Trophoblast cell (in vitro differentiated cells and primary cell): ENCODE measurements around the gene ZNF217.
A peak's percentile ranks its signal among the peaks of the same experiment; 100 is the strongest.

Experiments
- DNase-seq, 2 donors: peaks; one replicate each; pipeline ENCODE4 v3.0.0-alpha.2; 2016
- H2AFZ ChIP-seq: 2 replicates; pipeline ENCODE4 v1.6.1; 2013; ENCODE audit warnings: low read length, moderate library complexity, mild to moderate bottlenecking; ENCODE audit not compliant: insufficient read depth, poor library complexity
- H2AK5ac ChIP-seq: 2 replicates; pipeline ENCODE4 v1.6.1; 2013; ENCODE audit warnings: mild to moderate bottlenecking, low read length
- H2BK120ac ChIP-seq: 2 replicates; pipeline ENCODE4 v1.6.1; 2013; ENCODE audit warnings: low read length, mild to moderate bottlenecking, moderate library complexity; ENCODE audit not compliant: insufficient read depth, poor library complexity
- H2BK12ac ChIP-seq: 2 replicates; pipeline ENCODE4 v1.6.1; 2013; ENCODE audit warnings: mild to moderate bottlenecking, low read length, moderate library complexity
- H2BK5ac ChIP-seq: 2 replicates; pipeline ENCODE4 v1.6.1; 2013; ENCODE audit warnings: low read length, low read depth, moderate library complexity, mild to moderate bottlenecking; ENCODE audit not compliant: poor library complexity
- H3K14ac ChIP-seq: 2 replicates; pipeline ENCODE4 v1.6.1; 2013; ENCODE audit warnings: mild to moderate bottlenecking, low read length
- H3K18ac ChIP-seq: 2 replicates; pipeline ENCODE4 v1.6.1; 2013; ENCODE audit warnings: mild to moderate bottlenecking, low read length
- H3K23ac ChIP-seq: 2 replicates; pipeline ENCODE4 v1.6.1; 2013; ENCODE audit warnings: low read length
- H3K27ac ChIP-seq: 2 replicates; pipeline ENCODE4 v1.5.1; 2013; ENCODE audit warnings: low read depth, mild to moderate bottlenecking, inconsistent platforms, low read length, moderate library complexity
- H3K27me3 ChIP-seq: 2 replicates; pipeline ENCODE4 v1.6.1; 2013; ENCODE audit warnings: inconsistent platforms, mild to moderate bottlenecking, low read length, moderate library complexity; ENCODE audit not compliant: insufficient read depth
- H3K36me3 ChIP-seq, 2 experiments: 1 replicate in 1 of 2; 2 replicates in 1 of 2; pipeline ENCODE4 v1.6.1; 2013; ENCODE audit warnings: low read length in 2 of 2, mild to moderate bottlenecking in 2 of 2, moderate library complexity in 1 of 2; ENCODE audit not compliant: insufficient read depth in 2 of 2, control insufficient read depth in 1 of 2
- H3K4ac ChIP-seq: 2 replicates; pipeline ENCODE4 v1.6.1; 2013; ENCODE audit warnings: low read depth, mild to moderate bottlenecking, low read length, moderate library complexity
- H3K4me1 ChIP-seq, 2 experiments: 1 replicate in 1 of 2; 2 replicates in 1 of 2; pipeline ENCODE4 v1.6.1; 2013; ENCODE audit warnings: low read length in 2 of 2, mild to moderate bottlenecking in 2 of 2, moderate library complexity in 1 of 2; ENCODE audit not compliant: insufficient read depth in 2 of 2, control insufficient read depth in 1 of 2
- H3K4me2 ChIP-seq: 2 replicates; pipeline ENCODE4 v1.6.1; 2013; ENCODE audit warnings: inconsistent platforms, mild to moderate bottlenecking, low read length, moderate library complexity
- H3K4me3 ChIP-seq: 2 replicates; pipeline ENCODE4 v1.5.1; 2013; ENCODE audit warnings: mild to moderate bottlenecking, low read depth, low read length, inconsistent platforms
- H3K79me1 ChIP-seq: one replicate; pipeline ENCODE4 v1.6.1; 2013; ENCODE audit warnings: low read length
- H3K79me2 ChIP-seq: 2 replicates; pipeline ENCODE4 v1.6.1; 2013; ENCODE audit warnings: low read length, mild to moderate bottlenecking; ENCODE audit not compliant: control insufficient read depth, insufficient read depth, poor library complexity
- H3K9ac ChIP-seq: 2 replicates; pipeline ENCODE4 v1.6.1; 2013; ENCODE audit warnings: mild to moderate bottlenecking, low read length
- H3K9me3 ChIP-seq: 2 replicates; pipeline ENCODE4 v1.6.1; 2013; ENCODE audit warnings: low read depth, mild to moderate bottlenecking, control low read depth, inconsistent platforms, low read length; ENCODE audit not compliant: insufficient read depth
- H4K12ac ChIP-seq: 2 replicates; pipeline ENCODE4 v1.6.1; 2013; ENCODE audit warnings: low read depth, mild to moderate bottlenecking, low read length, moderate library complexity
- H4K8ac ChIP-seq: 2 replicates; pipeline ENCODE4 v1.6.1; 2013; ENCODE audit warnings: low read depth, mild to moderate bottlenecking, low read length, moderate library complexity
- H4K91ac ChIP-seq: one replicate; pipeline ENCODE4 v1.6.1; 2013; ENCODE audit warnings: low read depth, mild to moderate bottlenecking, low read length, moderate library complexity
- WGBS: extraction: QIAGEN DNeasy Blood & Tissue Kit; methylation state at CpG from one replicate; pipeline ENCODE4 v1.1.7; 2013; ENCODE audit warnings: missing lambda C conversion rate; ENCODE audit not compliant: insufficient read length, insufficient coverage; ENCODE audit errors: extremely low coverage; 5-methylcytosine and 5-hydroxymethylcytosine counted together

ZNF217 gene

GRCh38 chr20:53602661-53603060 is 9.0 kb upstream of the ZNF217 start:
- H3K36me3 ChIP-seq, result no peaks in the 10 kb centered on the region
- H2AFZ ChIP-seq, result no peak overlapping the region
- H2BK5ac ChIP-seq, result no peak overlapping the region
- no CpG with 5 or more reads among the region's 1 CpG for WGBS
- DNase-seq, result no peak
- H3K18ac ChIP-seq, result no peak overlapping the region
- no peak overlapping the region for H4K91ac ChIP-seq
- H3K4ac ChIP-seq, result no peak overlapping the region
- H2BK12ac ChIP-seq, result no peak overlapping the region
- H4K12ac ChIP-seq, result no peak overlapping the region
- peaks cover 6 to 14% of the 10 kb centered on the region in 2 experiments for H3K4me1 ChIP-seq
- H3K79me1 ChIP-seq, result peaks cover 6% of the 10 kb centered on the region
- no peak overlapping the region for H2AK5ac ChIP-seq
- H3K27me3 ChIP-seq, result no peaks in the 10 kb centered on the region
- no peak overlapping the region for H2BK120ac ChIP-seq
- no peak overlapping the region for H3K4me2 ChIP-seq
- H3K9me3 ChIP-seq, result no peaks in the 10 kb centered on the region
- no peak overlapping the region for H3K4me3 ChIP-seq
- no peak overlapping the region for H3K27ac ChIP-seq
- H4K8ac ChIP-seq, result no peak overlapping the region
- H3K79me2 ChIP-seq, result no peaks in the 10 kb centered on the region
- no peak overlapping the region for H3K23ac ChIP-seq
- H3K9ac ChIP-seq, result no peak overlapping the region
- no peak overlapping the region for H3K14ac ChIP-seq

- Histone ChIP-seq H2BK5ac (peak overlapping the region; percentile 19), H3K4me2 (no peak overlapping the region), H3K36me3 (no peaks in the 10 kb centered on the region), H3K4me1 (peaks cover 9 to 13% of the 10 kb centered on the region in 2 experiments), H3K14ac (no peak overlapping the region), H3K9ac (no peak overlapping the region), H4K8ac (no peak overlapping the region), H3K4ac (no peak overlapping the region), H3K4me3 (no peak overlapping the region), H4K12ac (no peak overlapping the region), H2BK12ac (peak overlapping the region; percentile 42), H3K9me3 (no peaks in the 10 kb centered on the region), H3K27ac (no peak overlapping the region), H3K18ac (no peak overlapping the region), H3K23ac (no peak overlapping the region), H4K91ac (no peak overlapping the region), H3K79me2 (no peaks in the 10 kb centered on the region), H3K79me1 (peaks cover 7% of the 10 kb centered on the region), H2AFZ (no peak overlapping the region), H2BK120ac (peak overlapping the region; percentile 30), H3K27me3 (no peaks in the 10 kb centered on the region), H2AK5ac (no peak overlapping the region)
- no CpG with 5 or more reads among the region's 13 CpGs for WGBS
- DNase-seq, result peak; percentile 55 to 75
Observed at GRCh38 chr20:53599910-53600632, 6.4 kb upstream of the ZNF217 start.

- no peak overlapping the region for H2AFZ ChIP-seq
- no peak overlapping the region for H3K23ac ChIP-seq
- no peaks in the 10 kb centered on the region for H3K79me2 ChIP-seq
- H4K8ac ChIP-seq, result no peak overlapping the region
- no peak overlapping the region for H3K4me3 ChIP-seq
- peak overlapping the region; percentile 25 for H3K18ac ChIP-seq
- no peak for DNase-seq
- peak overlapping the region; percentile 34 for H3K14ac ChIP-seq
- no peak overlapping the region for H2BK120ac ChIP-seq
- no peak overlapping the region for H3K4me2 ChIP-seq
- H3K27ac ChIP-seq, result no peak overlapping the region
- no peak overlapping the region for H4K12ac ChIP-seq
- H3K79me1 ChIP-seq, result peaks cover 7% of the 10 kb centered on the region
- H3K4ac ChIP-seq, result no peak overlapping the region
- H3K36me3 ChIP-seq, result no peaks in the 10 kb centered on the region
- no CpG with 5 or more reads among the region's 4 CpGs for WGBS
- H2BK12ac ChIP-seq, result peak overlapping the region; percentile 29
- H2AK5ac ChIP-seq, result peak overlapping the region; percentile 33
- H3K27me3 ChIP-seq, result no peaks in the 10 kb centered on the region
- H2BK5ac ChIP-seq, result no peak overlapping the region
- no peaks in the 10 kb centered on the region for H3K9me3 ChIP-seq
- no peak overlapping the region for H3K9ac ChIP-seq
- peak overlapping the region; percentile 2 for H4K91ac ChIP-seq
- H3K4me1 ChIP-seq, result peaks cover 9 to 13% of the 10 kb centered on the region in 2 experiments
Observed at GRCh38 chr20:53599378-53599777, 5.7 kb upstream of the ZNF217 start.

- H2AK5ac ChIP-seq, result no peak overlapping the region
- H4K8ac ChIP-seq, result peak overlapping the region; percentile 70
- H3K79me1 ChIP-seq, result peaks cover 7% of the 10 kb centered on the region
- H3K9me3 ChIP-seq, result no peaks in the 10 kb centered on the region
- H4K12ac ChIP-seq, result no peak overlapping the region
- H3K18ac ChIP-seq, result no peak overlapping the region
- no CpG with 5 or more reads among the region's 2 CpGs for WGBS
- H3K79me2 ChIP-seq, result no peaks in the 10 kb centered on the region
- H2AFZ ChIP-seq, result no peak overlapping the region
- H3K14ac ChIP-seq, result peak overlapping the region; percentile 91
- no peak for DNase-seq
- H4K91ac ChIP-seq, result peak overlapping the region; percentile 74
- no peak overlapping the region for H3K27ac ChIP-seq
- no peak overlapping the region for H3K4me2 ChIP-seq
- peak overlapping the region; percentile 29 for H2BK12ac ChIP-seq
- H3K4me3 ChIP-seq, result no peak overlapping the region
- no peak overlapping the region for H3K23ac ChIP-seq
- peaks cover 9 to 13% of the 10 kb centered on the region in 2 experiments for H3K4me1 ChIP-seq
- H2BK120ac ChIP-seq, result no peak overlapping the region
- no peaks in the 10 kb centered on the region for H3K27me3 ChIP-seq
- H3K4ac ChIP-seq, result no peak overlapping the region
- no peaks in the 10 kb centered on the region for H3K36me3 ChIP-seq
- H2BK5ac ChIP-seq, result no peak overlapping the region
- H3K9ac ChIP-seq, result no peak overlapping the region
Observed at GRCh38 chr20:53599044-53599362, 5.4 kb upstream of the ZNF217 start.
